A549 (cell line): ENCODE data around the gene PPFIA4.

Experiments
- CTCF ChIP-seq: fragments of >200 bp; sonication (Bioruptor Twin); formaldehyde crosslinking; IDR thresholded peaks from 3 replicates; pipeline ENCODE4 v1.5.1; 2016
- EP300 ChIP-seq, 2 experiments: fragments of >200 bp; sonication (Bioruptor Twin); formaldehyde crosslinking; IDR thresholded peaks; 2 replicates in 1 of 2; 3 replicates in 1 of 2; pipeline ENCODE4 v1.6.1; 2016 to 2017
- MAX ChIP-seq: IDR thresholded peaks from 2 replicates; pipeline ENCODE4 v1.6.1; 2012
- NPAS2 ChIP-seq: fragments of 250-450 bp; sonication (Bioruptor Pico); IDR thresholded peaks from 2 replicates; pipeline ENCODE4 v1.8.0; 2022; ENCODE audit warnings: mild to moderate bottlenecking, moderate library complexity, borderline replicate concordance
- USF2 ChIP-seq: fragments of 450-650 bp; IDR thresholded peaks from 2 replicates; pipeline ENCODE4 v1.6.1; 2014; ENCODE audit warnings: antibody characterized with exemption

- TF ChIP-seq CTCF (no peak), NPAS2 (CRISPR knock-in tag) (no peak), EP300 (IDR thresholded peaks at IDR 0.05) (no peak), MAX (no peak), USF2 (no peak)
Observed at GRCh38 chr1:203090421-203091198, 64.3 kb downstream of the PPFIA4 start.
